GM20000 (cell line): Measurements from ENCODE around the gene C1QL4.

ENCODE experiments used
- DNase-seq: peaks from one replicate; pipeline ENCODE4 v3.0.0; 2012; ENCODE audit warnings: low spot score
- CTCF ChIP-seq: IDR thresholded peaks from 2 replicates; pipeline ENCODE4 v1.5.1; 2012; ENCODE audit warnings: mild to moderate bottlenecking, control low read depth; ENCODE audit errors: extremely low read depth, missing control alignments

C1QL4 gene

DNA sequence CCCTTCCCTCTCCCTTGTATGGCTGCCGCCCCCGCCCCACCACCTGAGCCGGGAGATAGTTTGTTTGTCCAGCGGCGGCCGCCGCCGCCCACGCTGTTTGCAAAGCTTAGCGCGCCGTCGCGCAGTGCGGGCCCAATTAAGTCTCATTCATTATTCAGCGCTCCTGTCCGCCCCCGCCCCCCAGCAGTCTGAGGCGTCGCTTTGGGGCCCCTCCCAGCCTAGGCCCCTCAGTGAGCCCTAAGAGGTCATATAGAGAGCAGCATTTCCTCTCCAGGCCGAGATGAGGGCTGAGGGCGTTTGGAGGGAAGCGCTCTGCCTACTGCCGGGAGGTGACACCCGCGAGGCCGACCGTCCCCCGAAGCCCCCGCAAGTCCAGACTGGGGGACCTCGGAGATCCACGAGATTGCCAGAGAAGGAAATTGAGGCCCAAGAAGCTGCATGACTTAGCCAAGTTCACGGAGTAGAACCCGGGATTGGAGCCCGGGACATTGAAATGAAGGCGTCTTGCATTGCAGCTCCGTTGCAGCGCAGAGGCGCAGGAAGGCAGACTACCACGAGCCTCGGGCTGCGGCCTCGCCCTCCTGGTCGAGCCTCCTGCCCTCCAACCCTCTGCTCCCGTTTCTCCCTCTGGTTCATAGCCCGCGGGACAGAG, 9.8 kb upstream of the C1QL4 start, which contains the start of gene DNAJC22:
DNAJC22 (plus strand) TSS at position 230 of the 652 bp plus-strand sequence. CDS start 1,985 bp downstream, outside the sequence.
- no peak for TF ChIP-seq CTCF
- peak; percentile 80 for DNase-seq

GRCh38 chr12:49345825-49346658, 9.1 kb upstream of the C1QL4 start:
- peak; percentile 55 for DNase-seq

DNA sequence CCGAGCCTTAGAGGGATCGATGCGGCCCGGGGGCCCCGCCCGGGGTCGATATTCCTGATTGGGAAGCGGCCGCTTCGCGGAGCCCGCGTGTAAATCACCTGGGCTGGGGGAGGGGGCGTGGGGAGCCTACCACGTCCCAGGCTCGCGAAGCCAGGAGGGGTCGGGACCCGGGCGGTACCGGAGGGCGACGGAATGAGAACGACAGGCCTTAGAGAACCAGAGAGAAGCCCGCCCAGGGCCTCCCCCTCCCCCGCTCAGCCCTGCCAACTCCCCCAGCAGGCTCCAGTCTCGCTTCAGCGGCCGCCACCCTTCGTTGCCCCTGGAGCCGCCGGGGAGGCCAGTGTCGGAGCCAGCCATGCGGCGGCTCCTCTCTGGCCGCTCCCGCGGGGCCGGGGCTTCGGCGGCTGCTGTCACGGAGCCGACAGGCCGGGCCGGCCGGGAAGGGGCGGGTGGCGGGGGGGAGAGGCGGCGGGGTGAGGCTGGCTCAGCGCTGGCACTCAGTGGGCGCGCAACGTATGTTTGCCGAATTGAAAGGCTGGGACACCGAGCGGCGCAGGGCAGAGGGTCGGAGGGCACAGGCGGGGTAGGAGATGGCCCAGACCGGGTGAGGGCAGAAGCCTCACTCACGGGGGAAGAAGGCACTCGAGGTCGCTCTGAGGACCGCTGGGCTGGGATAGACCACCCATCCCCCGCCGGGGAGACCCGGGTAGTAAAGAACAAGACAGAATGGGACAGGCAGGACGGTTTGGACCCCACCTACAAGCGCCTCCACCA, 8.2 kb upstream of the C1QL4 start:
- TF ChIP-seq CTCF = no peak
- DNase-seq = peak; percentile 81

More at GRCh38 chr12:49345825-49346658, 9.1 kb upstream of the C1QL4 start:
- no peak for TF ChIP-seq CTCF

DNA sequence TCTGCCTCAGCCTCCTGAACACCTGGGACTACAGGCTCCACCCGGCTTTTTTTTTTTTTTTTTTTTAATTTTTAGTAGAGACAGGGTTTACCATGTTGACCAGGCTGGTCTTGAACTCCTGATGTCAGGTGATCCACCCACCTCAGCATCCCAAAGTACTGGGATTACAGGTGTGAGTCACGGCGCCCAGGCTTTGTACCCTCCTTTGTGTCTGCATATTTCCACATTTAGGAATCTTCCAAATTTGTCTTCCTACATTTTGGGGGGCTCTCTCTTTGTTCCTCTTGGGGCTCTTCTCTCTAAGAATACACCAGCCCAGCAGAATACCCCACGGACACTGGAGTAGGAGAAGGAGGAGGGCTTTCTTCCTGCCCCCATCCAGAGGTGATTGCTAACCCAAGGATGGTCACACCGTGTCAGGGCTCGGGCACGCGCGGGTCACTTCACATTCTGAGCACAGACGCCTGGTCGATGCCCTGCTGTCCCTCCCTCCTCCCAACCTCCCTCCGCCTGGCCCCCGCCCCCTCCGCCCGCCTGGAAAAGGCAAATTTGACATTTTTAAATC, 7.6 kb upstream of the C1QL4 start:
- peak; percentile 26 for DNase-seq
- no peak for TF ChIP-seq CTCF

DNA sequence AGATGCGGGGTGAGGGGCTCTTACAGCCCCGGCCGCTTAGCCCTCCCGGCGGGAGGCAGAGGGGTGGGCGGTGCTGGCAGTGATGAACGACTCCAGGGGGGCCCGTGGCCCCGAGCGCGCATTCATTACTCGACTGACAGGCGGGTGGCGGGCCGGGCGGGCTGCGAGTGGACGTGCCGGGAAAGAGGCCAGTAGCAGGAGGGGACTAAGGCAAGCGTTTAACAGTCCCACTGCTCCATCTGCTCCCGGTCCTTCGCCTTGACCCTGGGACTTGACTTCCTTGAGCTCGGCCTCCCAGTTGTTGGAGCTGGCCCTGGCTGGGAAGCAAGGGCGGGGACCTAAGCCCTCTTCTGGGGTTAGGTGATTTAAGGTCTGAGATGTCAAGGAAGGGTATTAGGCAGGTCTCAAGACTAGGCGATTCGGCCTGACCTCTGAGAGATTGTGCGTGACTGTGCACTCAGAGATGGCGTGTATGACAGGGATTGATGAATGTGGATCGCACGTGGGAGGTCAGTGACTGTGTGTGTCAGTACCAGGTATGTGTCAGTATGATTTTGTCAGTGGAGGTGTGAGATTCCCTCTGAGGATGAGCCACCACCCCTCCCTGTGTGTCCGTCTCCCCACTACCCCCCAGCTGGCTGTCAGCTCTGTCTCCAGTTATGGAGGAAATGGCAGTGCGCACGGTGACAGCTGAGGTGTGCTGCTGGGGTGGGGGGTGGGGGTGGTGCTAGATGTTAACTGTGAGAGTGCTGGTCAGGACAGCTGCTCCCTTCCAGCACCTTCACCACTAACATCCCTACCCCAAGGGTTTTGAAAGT, 6.1 kb upstream of the C1QL4 start:
- TF ChIP-seq CTCF = no peak
- peak; percentile 54 for DNase-seq

DNA sequence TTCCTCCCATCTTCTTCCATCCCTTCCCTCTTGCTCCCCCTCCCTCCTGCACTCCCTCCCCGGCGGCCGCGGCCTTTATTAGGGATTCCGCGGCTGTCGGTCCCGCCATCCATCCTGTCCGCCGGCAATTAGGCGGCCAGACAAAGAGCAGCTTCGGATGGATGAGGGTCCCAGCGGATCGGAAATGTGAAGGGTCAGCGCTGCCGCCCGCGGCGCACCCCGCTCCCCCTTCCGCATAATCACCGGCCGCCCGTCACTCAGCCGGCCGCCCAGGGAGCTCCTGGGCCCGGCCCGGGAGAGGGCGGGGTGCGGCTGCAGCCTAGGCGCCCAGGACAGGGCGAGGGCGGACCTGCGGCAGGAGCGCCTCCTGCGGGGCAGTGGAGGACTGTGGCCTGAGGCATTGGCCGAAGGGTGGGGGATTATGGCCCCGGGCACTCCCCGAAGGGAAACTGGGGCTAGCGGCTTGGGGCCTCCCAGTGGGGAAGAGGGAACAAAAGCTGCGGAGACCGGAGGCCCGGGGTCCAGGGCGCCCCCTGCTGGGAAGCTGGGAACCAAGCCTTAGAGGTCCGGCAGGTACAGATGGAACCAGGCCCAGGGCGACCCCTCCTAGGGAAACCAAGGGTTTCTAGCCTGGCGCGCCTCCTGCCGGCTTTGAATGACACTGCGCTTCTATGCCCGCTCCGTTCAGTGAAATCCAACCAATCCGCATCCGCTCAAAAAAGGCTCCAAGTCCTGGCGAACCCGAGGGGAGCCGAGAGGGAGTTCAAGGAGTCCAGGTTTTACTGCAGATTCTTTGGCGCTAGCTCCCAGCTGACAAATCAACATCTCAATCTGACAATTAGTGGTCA, 5.3 kb upstream of the C1QL4 start:
- peak; percentile 93 for DNase-seq
- TF ChIP-seq CTCF = peak; percentile 64
